Stimulated activated CD4-positive, alpha-beta T cell treated with anti-CD3 and anti-CD28 coated beads, TNF-alpha, amount 100 ng/mL, for 1 hour (primary cell): ENCODE measurements around the gene SERPINI2.
"Not testable (repeated sequence)": the region's sequence is repeated elsewhere in the genome, so short reads cannot be mapped to it uniquely, and the experiment has no call there.

ENCODE experiments used
- DNase-seq, 3 donors: peaks; one replicate each; pipeline ENCODE4 v3.0.0-alpha.2; 2020; ENCODE audit warnings: low read depth in 3 of 3, low spot score in 1 of 3

The SERPINI2 gene

DNA sequence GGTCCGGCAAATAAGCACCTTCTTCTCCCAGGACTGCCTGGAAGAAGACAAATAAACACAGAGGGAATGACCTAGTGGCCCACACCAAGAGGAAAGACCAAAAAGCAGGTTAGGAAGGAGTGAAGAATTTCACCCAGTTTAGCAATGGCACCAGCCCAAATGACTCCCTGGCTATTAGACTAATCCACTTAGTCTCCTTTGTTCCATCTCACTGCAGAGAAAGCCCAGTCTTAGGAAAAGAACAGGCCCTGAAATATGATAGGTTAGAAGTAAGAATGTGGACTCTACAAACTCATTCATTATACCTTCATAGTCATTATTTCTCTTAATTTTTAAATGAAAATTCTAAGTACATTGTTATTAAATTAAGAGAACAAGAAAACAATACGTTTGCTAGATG lies 23.2 kb downstream of the SERPINI2 start:
- DNase-seq, result no peak

DNA sequence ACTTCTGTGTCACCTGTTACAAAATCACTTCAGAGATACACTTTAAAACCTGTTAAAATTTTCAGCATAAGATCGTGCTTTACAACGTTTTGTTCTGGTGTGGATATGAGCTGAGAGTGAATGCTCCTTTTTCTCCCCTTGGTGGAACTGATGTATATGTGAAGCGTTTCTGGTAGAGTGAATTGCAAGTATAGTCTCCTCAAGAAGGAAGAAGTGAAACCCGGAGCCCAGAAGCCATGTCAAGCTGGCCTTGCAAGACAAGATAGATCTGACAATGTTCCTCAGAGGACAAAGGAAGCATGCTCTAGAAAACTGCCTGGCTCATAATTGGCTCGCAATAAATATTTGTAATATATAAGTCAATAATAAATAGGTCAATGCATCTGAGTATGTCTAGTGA lies 23.6 kb downstream of the SERPINI2 start:
- no peak for DNase-seq

DNA sequence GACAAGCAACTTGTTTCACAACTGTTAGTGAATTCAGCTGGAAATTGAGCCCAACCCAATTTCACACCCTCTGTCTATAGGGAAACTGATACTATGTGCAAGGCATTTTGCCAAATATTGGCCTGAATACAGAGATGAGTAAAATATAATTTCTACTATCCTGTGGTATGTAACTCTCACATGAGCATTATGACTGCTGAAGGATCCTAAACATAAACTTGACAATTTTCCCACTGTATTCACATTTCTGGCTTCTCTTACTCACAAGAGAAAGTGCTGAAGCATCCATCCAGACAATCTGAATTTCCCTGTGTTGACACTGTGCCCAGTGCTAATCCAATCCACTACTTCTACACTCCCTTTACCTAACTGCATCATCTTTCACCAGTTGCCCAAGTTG lies 28.4 kb downstream of the SERPINI2 start:
- DNase-seq, result no peak

DNA sequence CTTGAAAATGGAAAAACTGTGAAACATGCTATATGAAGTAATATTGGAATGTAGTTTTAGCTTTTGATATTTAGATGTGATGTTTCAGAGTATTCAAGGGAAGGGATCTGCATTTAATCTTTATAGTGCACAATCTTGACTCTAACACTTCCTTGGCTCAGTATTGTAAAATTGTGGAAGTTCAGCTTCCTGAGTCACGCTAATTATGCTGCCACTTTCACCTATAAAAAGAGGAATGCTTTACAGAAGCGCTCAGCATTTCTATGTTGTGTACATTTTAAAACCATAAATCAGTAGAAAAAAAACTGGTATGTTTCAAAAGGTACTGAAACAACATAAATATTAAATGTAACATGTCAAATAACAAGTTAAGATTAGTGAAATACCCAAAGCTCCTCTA lies 32.6 kb downstream of the SERPINI2 start:
- DNase-seq, result no peak

DNA sequence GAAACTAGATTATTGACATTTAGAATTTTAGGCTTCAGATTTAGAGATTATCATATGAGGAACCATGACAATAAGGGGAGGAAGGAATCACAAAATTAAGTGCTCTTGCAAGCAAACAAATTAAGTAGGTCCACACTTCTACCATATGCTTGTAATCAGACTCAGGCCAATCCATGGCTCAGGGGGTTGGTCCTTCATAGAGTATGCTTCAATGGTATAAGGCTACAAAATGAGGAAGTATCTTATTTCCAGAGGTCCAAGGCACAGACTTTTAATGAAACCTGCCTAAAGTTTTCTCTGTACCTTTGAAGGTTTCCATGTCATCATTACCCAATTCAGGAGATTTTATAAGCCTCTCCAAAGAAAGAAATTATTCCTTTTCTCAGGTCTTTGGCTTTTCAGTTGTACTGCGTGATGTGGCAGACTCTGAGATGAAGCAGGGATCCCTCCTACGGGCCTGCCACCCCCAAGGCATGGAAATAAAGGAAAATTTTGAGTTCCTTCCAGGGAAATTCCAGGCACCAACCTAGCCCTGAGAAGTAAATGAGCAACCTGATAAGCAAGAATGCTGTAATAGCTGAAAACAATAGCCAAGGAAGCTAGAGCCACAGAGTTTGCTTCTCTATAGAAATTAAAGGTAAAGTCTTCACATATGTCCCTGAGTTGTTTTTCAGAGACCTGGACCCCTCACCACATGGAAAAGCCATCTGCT lies 36.3 kb downstream of the SERPINI2 start:
- no peak for DNase-seq

DNA sequence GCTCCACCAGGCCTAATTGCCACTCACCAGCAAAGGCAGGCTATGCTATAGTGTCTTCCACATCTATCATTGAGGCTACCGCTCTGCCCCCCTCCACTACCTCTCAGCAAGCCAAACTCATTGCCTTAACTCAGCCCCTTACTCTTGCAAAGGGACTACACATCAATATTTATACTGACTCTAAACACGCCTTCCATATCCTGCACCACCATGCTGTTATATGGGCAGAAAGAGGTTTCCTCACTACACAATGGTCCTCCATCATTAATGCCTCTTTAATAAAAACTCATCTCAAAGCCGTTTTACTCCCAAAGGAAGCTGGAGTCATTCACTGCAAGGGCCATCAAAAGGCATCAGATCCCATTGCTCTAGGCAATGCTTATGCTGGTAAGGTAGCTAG lies 46.9 kb downstream of the SERPINI2 start:
- DNase-seq, result not testable (repeated sequence)

DNA sequence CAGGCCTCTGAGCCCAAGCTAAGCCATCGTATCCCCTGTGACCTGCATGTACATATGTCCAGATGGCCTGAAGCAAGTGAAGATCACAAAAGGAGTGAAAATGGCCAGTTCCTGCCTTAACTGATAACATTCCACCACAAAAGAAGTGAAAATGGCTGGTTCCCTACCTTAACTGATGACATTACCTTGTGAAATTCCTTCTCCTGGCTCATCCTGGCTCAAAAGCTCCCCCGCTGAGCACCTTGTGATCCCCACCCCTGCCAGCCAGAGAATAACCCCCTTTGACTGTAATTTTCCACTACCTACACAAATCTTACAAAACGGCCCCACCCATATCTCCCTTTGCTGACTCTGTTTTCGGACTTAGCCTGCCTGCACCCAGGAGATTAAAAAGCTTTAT lies 51.4 kb downstream of the SERPINI2 start:
- DNase-seq, result not testable (repeated sequence)

DNA sequence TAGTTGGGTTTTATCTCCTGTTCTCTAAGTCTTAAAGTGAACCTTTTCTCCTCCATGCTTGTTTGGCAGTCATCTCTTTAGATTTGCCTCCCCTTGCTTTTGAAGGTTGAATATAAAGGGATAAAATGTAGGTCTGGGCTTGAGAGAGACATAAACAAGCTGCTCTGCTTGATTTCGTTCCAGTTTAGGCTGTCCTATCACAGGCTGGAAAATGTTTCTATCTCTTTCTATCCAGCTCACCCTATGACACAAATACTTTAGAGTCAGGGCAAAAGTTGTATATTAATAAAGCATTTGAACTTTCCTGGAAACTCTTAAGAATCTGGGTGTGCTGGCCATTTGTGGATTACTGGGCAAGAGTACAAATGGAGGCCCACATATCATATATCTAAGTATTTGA lies 64.2 kb downstream of the SERPINI2 start:
- no peak for DNase-seq

DNA sequence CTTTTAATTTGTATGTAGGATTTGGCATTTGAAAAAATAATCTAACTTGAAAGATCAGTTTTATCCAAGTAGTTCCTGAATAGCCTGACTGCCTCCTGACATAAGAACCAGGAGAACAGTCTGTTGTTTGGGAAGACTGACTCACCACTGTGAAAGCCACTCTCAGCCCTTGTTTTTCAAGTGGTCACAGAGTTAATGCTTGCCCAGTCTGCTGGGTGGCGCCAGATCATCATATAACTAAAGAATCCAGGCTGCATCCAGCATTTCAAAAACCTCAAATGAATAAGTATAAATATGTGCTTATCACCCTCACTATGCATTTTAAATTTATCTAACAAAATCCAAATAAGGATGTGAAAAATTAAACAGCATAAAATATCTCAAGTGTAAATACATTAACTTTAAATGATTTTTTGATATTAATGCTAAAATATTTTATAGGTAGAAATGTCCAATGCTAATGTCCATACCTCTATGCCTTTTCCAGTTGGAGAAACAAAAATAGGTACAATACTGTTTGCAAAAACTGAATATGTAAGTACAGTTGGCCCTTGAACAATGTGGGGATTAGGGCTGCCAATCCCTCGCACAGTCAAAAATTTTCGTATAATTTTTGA lies 66.9 kb downstream of the SERPINI2 start:
- DNase-seq, result no peak

DNA sequence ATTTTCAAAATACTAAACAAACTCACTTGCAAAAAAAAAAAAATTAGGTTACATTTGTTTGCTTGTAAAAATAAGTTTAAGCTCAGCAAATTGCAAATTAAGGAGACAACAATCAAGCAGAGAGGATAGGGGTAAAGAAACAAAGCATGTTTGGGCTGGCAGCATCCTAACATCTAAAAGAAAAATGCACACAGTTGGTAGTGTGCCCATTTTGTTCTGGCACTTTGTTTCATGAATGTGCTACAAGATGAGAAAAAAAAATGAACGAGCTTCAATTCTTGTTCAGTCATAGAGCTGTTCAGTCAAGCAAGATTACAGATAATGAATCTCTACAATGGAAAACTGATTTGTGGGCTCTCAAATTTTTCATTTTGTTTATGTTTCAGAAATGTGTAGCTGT lies 76.0 kb downstream of the SERPINI2 start:
- DNase-seq, result no peak

DNA sequence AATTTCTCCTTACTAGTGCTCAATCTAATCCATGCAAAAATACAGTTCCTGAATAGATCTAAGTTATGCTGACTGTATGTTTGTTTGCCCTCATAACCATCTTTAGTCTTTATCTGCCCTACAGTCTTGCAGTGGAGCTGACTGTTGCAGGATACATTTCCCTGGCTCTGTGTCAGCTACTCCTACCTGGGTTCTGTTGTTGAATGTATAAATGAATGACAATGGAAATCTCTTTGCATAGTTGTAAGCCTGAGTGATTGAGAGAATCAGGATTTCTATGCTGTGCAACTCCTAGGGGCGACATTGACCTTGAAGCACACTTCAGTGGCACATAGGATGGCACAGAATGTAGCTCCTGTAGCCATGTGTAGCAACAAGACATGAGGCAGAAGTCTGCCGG lies 77.8 kb downstream of the SERPINI2 start:
- no peak for DNase-seq

DNA sequence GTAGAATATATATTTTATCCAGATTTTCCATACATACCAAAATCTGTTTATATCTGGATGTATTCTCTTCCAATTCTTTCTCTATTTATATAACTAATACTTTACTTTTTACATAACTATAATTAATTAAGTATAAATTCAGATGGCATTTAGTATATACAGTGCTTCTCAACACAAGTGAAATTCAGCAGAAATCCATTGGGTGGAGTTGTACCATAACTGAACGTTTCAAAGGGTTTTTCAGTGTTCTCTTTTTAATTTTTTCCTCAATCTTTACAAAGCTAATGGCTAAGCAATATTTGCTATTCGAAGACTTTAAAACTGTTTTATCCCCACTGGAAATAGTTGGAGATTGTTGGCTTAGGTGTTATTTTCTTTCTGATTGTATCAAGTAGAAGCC lies 79.8 kb downstream of the SERPINI2 start:
- no peak for DNase-seq
